Neuron (in vitro differentiated cells): ENCODE results near the gene PCSK5.

Experiments used
- H2AFZ ChIP-seq: one replicate; pipeline ENCODE4 v1.6.1; 2013; ENCODE audit warnings: low read depth, mild to moderate bottlenecking, inconsistent platforms, low read length, moderate library complexity
- H3K27me3 ChIP-seq: one replicate; pipeline ENCODE4 v1.6.1; 2013; ENCODE audit warnings: low read length; ENCODE audit not compliant: insufficient read depth
- H3K36me3 ChIP-seq: one replicate; pipeline ENCODE4 v1.6.1; 2013; ENCODE audit warnings: low read length; ENCODE audit not compliant: insufficient read depth
- H3K4me1 ChIP-seq: one replicate; pipeline ENCODE4 v1.6.1; 2013; ENCODE audit warnings: low read length; ENCODE audit not compliant: insufficient read depth
- H3K4me3 ChIP-seq: 2 replicates; pipeline ENCODE4 v1.5.1; 2013; ENCODE audit warnings: mild to moderate bottlenecking, low read length, moderate library complexity
- H3K9me3 ChIP-seq: one replicate; pipeline ENCODE4 v1.6.1; 2013; ENCODE audit warnings: low read length

Gene PCSK5

GRCh38 chr9:75939536-75940111 is 49.2 kb downstream of the PCSK5 start:
- Histone ChIP-seq H3K4me3 (no peak overlapping the region), H3K4me1 (no peaks in the 10 kb centered on the region), H2AFZ (no peak overlapping the region), H3K36me3 (no peaks in the 10 kb centered on the region), H3K27me3 (no peaks in the 10 kb centered on the region), H3K9me3 (peaks cover 2% of the 10 kb centered on the region)

DNA sequence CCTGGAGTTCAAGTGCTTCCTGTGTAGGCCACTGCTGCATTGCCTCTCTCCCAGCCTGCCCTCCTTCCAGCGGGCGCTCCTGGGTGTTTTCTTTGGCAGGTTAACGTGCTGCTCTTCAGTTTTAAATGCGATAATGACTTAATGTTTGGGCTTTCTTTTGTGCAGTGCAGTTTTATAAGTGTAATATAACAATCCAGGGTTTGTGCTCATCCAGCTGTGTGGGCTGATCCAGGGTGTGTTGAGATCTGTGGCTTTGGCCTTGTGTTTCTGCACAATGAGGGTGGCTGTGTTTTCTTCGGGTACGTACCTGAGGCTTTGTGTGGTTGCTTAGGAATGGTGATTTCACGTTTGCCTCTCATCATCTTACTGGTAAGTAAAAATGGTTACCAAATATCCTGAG is 50.6 kb downstream of the PCSK5 start:
- Histone ChIP-seq H3K27me3 (no peaks in the 10 kb centered on the region), H3K9me3 (peaks cover 2% of the 10 kb centered on the region), H3K4me3 (no peak overlapping the region), H3K36me3 (no peaks in the 10 kb centered on the region), H3K4me1 (no peaks in the 10 kb centered on the region), H2AFZ (no peak overlapping the region)

DNA sequence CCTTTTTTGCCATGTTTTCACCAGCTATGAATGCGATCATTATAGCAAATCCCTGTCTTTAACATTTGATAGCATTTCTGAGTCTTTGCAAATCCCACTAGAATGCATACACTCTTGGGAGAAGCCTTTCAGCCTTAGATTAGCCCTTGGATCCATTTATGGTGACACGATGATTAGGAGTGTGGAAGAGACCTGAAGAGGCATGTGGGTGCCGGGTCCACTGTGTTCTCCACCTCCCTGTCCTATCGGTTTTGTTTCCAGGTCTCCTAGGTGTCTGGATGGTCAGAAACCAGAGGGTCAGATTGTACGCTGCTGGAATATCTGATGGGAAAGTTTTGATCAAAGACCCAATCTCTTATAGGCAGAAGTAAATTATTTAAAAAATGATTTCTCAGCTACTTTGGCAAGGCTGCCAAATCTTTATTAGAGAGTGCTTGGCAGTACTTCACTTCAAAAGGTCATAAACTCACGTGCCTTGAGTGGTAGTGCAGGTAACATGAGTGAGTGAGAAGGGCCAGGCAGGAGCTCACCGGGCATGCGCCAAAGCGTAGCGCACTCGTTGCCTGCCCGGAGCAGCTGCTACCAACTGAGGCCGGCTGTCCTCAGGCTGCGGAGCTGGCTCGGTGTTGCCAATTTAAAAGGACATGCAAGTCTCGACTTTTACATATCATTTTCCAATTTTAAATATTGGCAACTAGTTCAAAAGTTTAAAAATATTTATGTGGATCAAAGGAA is 51.3 kb downstream of the PCSK5 start:
- Histone ChIP-seq H3K9me3 (peaks cover 2% of the 10 kb centered on the region), H3K4me1 (no peaks in the 10 kb centered on the region), H3K4me3 (no peak overlapping the region), H2AFZ (no peak overlapping the region), H3K36me3 (no peaks in the 10 kb centered on the region), H3K27me3 (no peaks in the 10 kb centered on the region)

DNA sequence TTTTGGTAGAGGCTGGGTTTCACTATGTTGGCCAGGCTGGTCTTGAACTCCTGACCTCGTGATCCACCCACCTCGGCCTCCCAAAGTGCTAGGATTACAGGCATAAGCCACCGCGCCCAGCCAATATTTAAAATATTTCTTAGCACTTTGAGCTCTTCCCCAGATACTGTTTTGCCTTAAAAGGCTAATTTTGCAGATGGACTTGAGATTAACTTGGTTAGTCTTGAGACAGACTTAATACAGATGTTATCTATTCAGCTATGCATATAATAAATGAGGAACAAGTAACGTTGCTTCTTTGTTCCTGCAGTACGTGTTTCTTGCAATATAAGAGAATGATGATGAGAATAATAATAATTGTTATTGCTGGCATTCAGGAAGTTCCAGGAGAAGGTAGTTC is 56.3 kb downstream of the PCSK5 start:
- no peaks in the 10 kb centered on the region for H3K27me3 ChIP-seq
- H2AFZ ChIP-seq = no peak overlapping the region
- H3K4me1 ChIP-seq = no peaks in the 10 kb centered on the region
- H3K4me3 ChIP-seq = no peak overlapping the region
- no peaks in the 10 kb centered on the region for H3K36me3 ChIP-seq
- no peaks in the 10 kb centered on the region for H3K9me3 ChIP-seq

GRCh38 chr9:75947233-75947632 is 56.8 kb downstream of the PCSK5 start:
- no peak overlapping the region for H2AFZ ChIP-seq
- H3K27me3 ChIP-seq = no peaks in the 10 kb centered on the region
- no peaks in the 10 kb centered on the region for H3K4me1 ChIP-seq
- no peaks in the 10 kb centered on the region for H3K9me3 ChIP-seq
- H3K36me3 ChIP-seq = no peaks in the 10 kb centered on the region
- no peak overlapping the region for H3K4me3 ChIP-seq

- Histone ChIP-seq H2AFZ (no peak overlapping the region), H3K9me3 (no peaks in the 10 kb centered on the region), H3K4me1 (no peaks in the 10 kb centered on the region), H3K27me3 (no peaks in the 10 kb centered on the region), H3K4me3 (no peak overlapping the region), H3K36me3 (no peaks in the 10 kb centered on the region)
Observed at GRCh38 chr9:75950998-75951397, 60.5 kb downstream of the PCSK5 start.

GRCh38 chr9:75953218-75953617 is 62.7 kb downstream of the PCSK5 start:
- no peaks in the 10 kb centered on the region for H3K4me1 ChIP-seq
- no peaks in the 10 kb centered on the region for H3K36me3 ChIP-seq
- H3K27me3 ChIP-seq = no peaks in the 10 kb centered on the region
- H2AFZ ChIP-seq = no peak overlapping the region
- H3K4me3 ChIP-seq = no peak overlapping the region
- no peaks in the 10 kb centered on the region for H3K9me3 ChIP-seq

GRCh38 chr9:75956161-75956560 is 65.7 kb downstream of the PCSK5 start:
- Histone ChIP-seq H3K4me3 (no peak overlapping the region), H3K27me3 (no peaks in the 10 kb centered on the region), H3K9me3 (no peaks in the 10 kb centered on the region), H3K4me1 (peaks cover 11% of the 10 kb centered on the region), H2AFZ (no peak overlapping the region), H3K36me3 (no peaks in the 10 kb centered on the region)

GRCh38 chr9:75957116-75957515 is 66.6 kb downstream of the PCSK5 start:
- no peaks in the 10 kb centered on the region for H3K27me3 ChIP-seq
- peaks cover 11% of the 10 kb centered on the region for H3K4me1 ChIP-seq
- no peak overlapping the region for H3K4me3 ChIP-seq
- H3K9me3 ChIP-seq = no peaks in the 10 kb centered on the region
- H3K36me3 ChIP-seq = no peaks in the 10 kb centered on the region
- H2AFZ ChIP-seq = no peak overlapping the region

DNA sequence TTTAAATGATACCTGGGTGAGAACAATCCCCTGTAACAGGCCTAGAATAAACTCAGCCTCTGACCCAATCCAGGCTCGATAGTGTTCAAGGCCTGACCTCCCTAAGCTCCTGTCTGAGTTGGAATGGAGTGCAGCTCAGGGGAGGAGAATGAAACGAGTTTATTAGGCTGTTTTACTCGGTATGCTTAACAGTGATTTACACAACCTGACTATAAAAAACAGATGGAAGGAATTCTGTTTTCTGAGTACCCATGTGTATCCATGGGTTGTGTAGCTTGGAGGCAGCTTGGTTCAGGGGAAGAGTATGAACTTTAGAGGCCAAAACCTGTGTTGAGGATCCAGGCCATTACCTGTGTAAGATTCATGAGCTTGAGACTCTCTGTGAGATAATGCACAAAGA is 67.8 kb downstream of the PCSK5 start:
- H3K4me1 ChIP-seq = peaks cover 11% of the 10 kb centered on the region
- H3K36me3 ChIP-seq = no peaks in the 10 kb centered on the region
- no peaks in the 10 kb centered on the region for H3K27me3 ChIP-seq
- H3K4me3 ChIP-seq = no peak overlapping the region
- no peaks in the 10 kb centered on the region for H3K9me3 ChIP-seq
- no peak overlapping the region for H2AFZ ChIP-seq

DNA sequence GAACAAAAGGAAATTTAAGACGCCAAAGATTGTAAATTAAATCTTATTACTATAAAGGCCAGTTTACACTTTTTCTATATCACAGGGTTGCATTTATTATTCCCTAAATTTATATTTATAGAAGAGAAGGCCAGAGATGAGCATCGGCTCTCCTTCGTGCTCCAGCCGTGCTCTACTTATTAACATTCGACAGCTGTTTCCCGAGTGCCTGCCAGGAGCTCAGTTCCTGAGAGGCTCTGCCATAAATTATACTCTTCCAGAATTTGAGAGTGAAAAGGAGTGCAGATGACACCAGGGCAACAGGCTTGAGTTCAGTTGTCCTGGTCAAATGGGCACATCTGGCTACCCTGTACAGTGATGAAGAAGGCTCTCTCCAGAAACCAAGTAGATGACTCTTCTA is 70.1 kb downstream of the PCSK5 start:
- Histone ChIP-seq H3K4me3 (no peak overlapping the region), H3K9me3 (no peaks in the 10 kb centered on the region), H3K4me1 (peaks cover 11% of the 10 kb centered on the region), H2AFZ (peak overlapping the region; percentile 39), H3K27me3 (no peaks in the 10 kb centered on the region), H3K36me3 (no peaks in the 10 kb centered on the region)

GRCh38 chr9:75962013-75962661 is 71.7 kb downstream of the PCSK5 start:
- Histone ChIP-seq H3K4me3 (no peak overlapping the region), H3K27me3 (no peaks in the 10 kb centered on the region)

DNA sequence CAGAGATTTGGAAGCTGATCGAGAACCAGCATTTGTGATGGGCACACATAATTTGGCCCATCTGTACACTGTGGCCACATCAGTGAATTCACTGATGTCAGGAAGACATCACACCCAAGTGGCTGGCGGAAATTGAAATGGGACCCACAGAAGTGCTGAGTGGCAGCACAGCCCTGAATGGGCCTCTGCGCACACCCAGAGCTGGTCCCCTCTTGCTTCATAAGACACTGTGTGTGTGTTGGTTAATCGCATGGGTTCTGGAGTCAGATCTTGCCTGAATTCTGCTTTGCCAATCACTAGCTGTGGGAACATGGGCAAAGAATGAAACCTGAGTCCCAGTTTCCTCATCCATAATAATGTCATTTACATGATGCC is 72.2 kb downstream of the PCSK5 start:
- no peaks in the 10 kb centered on the region for H3K27me3 ChIP-seq
- H3K36me3 ChIP-seq = no peaks in the 10 kb centered on the region
- no peak overlapping the region for H3K4me3 ChIP-seq
- no peak overlapping the region for H2AFZ ChIP-seq
- no peaks in the 10 kb centered on the region for H3K9me3 ChIP-seq
- H3K4me1 ChIP-seq = peaks cover 11% of the 10 kb centered on the region

More at GRCh38 chr9:75962013-75962661, 71.7 kb downstream of the PCSK5 start:
- Histone ChIP-seq H3K36me3 (no peaks in the 10 kb centered on the region), H3K4me1 (peaks cover 11% of the 10 kb centered on the region), H2AFZ (no peak overlapping the region), H3K9me3 (no peaks in the 10 kb centered on the region)
